Esophagus squamous epithelium (tissue), 4 donors: Measurements from ENCODE around the gene GH1.
"Not testable (repeated sequence)": the region's sequence is repeated elsewhere in the genome, so short reads cannot be mapped to it uniquely, and the experiment has no call there.

Experiments
- CTCF ChIP-seq, 6 experiments: fragments of 450-650 bp in 4 of 6; fragments of 200-600 bp in 2 of 6; sonication (generic) in 2 of 6; IDR thresholded peaks; one replicate each; pipeline ENCODE4 v1.5.1; 2016 to 2019; ENCODE audit warnings: antibody characterized with exemption in 6 of 6, mild to moderate bottlenecking in 4 of 6, moderate library complexity in 4 of 6
- POLR2A ChIP-seq, 4 donors: fragments of 450-650 bp; IDR thresholded peaks; one replicate each; pipeline ENCODE4 v1.6.1; 2017; ENCODE audit warnings: antibody characterized with exemption in 4 of 4, mild to moderate bottlenecking in 4 of 4, moderate library complexity in 3 of 4

- not testable (repeated sequence) for TF ChIP-seq POLR2A, CTCF (IDR thresholded peaks at IDR 0.05)
Measured at GRCh38 chr17:63909586-63909985, 9.1 kb downstream of the GH1 start.
